ENCODE measurements around the gene SDF2L1.
"Not testable (repeated sequence)": the region's sequence is repeated elsewhere in the genome, so short reads cannot be mapped to it uniquely, and the experiment has no call there.

The SDF2L1 gene

DNA sequence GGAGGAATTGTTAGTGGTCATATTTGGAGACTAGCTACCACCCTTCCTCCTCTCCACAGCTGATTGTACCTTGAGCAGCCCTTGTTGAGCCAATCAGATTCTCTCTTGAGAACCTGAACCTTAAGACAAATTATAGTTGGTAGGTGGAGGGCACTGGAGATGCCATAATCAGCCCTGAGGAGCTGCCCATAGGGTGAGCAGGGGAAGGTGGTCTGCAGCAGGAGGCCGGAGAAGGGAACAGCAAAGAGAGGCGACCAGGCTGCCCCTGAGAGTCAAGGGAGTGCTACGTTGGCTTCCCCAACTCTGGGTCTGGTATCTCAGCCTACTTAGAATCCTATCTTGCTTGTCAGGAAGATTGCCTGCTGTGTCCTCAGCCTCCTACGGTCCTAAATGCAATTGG lies 2.7 kb upstream of the SDF2L1 start:
- no peak for ATAC-seq (ENCODE audit: low read depth)
- Mint-ChIP-seq H3K4me3 (no peak overlapping the region), H3K36me3 (peaks cover 4% of the 10 kb centered on the region), H3K27ac (no peak overlapping the region), H3K27me3 (no peaks in the 10 kb centered on the region), H3K9me3 (no peaks in the 10 kb centered on the region), H3K4me1 (peaks cover 10% of the 10 kb centered on the region)
- no peak for DNase-seq (ENCODE audit: low spot score in 2 of 2)

DNA sequence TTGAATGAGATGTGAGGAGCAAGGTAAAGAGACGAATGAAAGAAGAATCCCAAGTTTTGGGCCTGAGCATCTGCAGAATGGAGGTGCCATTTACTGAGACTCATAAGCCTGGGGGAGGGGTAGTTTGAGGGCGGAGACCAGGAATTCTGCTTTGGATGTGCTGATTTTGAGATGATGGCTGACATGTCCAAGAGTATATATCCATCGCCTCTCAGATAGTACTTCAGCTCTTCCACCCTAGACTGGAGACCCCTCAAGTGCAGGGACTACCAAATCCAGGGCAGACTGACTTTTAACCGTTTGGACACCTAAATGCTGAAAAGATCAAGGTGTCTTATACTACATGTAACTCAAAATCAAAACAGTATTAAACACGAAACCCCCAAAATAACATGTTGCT lies 1.3 kb upstream of the SDF2L1 start:
- no peak for DNase-seq (ENCODE audit: low spot score in 2 of 2)

DNA sequence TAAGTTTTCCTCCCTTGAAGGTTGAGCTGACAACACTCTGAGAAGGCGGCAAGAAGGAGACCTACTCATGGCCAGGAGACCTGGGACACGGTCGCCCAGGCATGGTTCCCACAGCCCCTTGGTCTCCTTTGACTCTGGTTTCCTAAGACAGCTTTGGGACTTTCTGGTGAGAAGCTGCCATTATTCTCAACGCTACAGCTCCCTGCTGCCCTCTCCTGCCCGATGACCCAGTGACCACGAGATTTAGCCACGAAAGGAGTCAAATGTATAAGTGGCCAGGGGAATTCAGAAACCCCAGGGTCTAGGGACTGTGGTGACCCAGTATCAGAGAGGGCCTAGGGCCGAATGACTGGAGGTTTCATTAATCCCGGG lies 699 bp upstream of the SDF2L1 start:
- no peak overlapping the region for H3K27ac Mint-ChIP-seq
- H3K27me3 Mint-ChIP-seq, result no peaks in the 10 kb centered on the region
- ATAC-seq (ENCODE audit: low read depth) (no peak), DNase-seq (ENCODE audit: low spot score in 2 of 2) (no peak)
- H3K4me1 Mint-ChIP-seq, result peaks cover 11% of the 10 kb centered on the region
- peak overlapping the region; percentile 78 for H3K4me3 Mint-ChIP-seq
- H3K36me3 Mint-ChIP-seq, result peaks cover 4% of the 10 kb centered on the region
- no peaks in the 10 kb centered on the region for H3K9me3 Mint-ChIP-seq

More for the DNA sequence above, 1.3 kb upstream of the SDF2L1 start:
- Mint-ChIP-seq H3K36me3 (peaks cover 4% of the 10 kb centered on the region), H3K27ac (no peak overlapping the region), H3K4me3 (no peak overlapping the region), H3K27me3 (no peaks in the 10 kb centered on the region), H3K9me3 (no peaks in the 10 kb centered on the region), H3K4me1 (peaks cover 10% of the 10 kb centered on the region)
- ATAC-seq (ENCODE audit: low read depth), result no peak

DNA sequence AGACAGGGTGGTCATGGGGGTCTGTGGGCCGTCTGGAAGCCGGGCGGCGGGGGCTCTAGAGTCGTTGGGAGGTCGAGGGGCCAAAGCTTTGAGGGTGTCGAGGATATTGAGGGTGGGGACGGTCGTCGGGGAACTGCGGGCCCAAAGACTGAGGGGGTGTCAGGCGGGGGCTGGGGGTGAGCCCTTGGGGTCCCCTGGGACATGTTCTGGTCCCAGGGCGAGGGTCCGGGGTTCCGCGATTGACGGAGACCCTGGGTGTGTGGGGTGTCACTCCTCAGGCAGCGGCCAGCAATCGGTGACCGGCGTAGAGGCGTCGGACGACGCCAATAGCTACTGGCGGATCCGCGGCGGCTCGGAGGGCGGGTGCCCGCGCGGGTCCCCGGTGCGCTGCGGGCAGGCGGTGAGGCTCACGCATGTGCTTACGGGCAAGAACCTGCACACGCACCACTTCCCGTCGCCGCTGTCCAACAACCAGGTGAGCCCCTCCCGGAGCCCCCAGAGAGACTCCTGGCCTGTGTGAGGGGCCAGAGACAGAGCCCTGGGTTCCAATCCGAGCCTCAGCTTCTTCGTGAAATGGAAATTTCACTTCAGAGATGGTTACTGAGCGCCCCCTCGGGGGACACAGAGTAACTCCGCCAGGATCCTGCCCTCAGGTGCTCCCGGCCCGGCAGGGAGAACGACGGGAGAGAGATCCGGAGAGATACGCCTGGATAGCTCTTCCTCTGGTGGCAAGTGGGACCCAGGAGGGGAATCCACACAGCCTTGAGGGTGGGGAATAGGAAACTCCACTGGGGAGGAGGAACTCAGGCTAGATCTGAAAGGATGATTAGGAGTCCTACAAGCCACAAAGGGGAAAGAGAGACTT lies 714 bp downstream of the SDF2L1 start:
- Mint-ChIP-seq H3K9me3 (no peaks in the 10 kb centered on the region), H3K27me3 (no peaks in the 10 kb centered on the region), H3K4me3 (peak overlapping the region; percentile 78), H3K27ac (peak overlapping the region; percentile 22), H3K36me3 (peaks cover 6% of the 10 kb centered on the region), H3K4me1 (peaks cover 16% of the 10 kb centered on the region)
- peak; percentile 52 to 62 for DNase-seq (ENCODE audit: low spot score in 2 of 2)
- peak; percentile 7 for ATAC-seq (ENCODE audit: low read depth)

DNA sequence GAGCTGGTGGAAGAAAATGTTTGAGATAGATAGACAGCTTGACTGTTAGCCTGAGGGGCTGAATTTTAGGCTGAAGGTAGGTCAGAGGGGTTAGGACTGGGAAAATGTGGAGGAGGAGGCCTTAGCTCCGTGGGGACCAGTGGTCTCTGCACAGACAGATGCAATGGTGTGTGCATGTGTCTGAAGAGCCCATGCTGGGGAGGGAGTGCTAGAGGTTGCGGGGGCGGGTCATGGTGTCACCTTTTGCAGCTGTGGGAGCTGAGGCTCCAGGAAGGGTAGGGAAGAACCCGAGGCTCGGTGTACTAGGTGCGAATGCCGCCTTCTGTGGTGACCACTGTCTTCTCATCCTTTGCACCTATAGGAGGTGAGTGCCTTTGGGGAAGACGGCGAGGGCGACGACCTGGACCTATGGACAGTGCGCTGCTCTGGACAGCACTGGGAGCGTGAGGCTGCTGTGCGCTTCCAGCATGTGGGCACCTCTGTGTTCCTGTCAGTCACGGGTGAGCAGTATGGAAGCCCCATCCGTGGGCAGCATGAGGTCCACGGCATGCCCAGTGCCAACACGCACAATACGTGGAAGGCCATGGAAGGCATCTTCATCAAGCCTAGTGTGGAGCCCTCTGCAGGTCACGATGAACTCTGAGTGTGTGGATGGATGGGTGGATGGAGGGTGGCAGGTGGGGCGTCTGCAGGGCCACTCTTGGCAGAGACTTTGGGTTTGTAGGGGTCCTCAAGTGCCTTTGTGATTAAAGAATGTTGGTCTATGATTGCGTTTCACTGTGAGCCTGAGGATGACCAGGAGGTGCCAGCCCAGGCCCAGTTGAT lies 1.6 kb downstream of the SDF2L1 start:
- Mint-ChIP-seq H3K27ac (no peak overlapping the region), H3K9me3 (no peaks in the 10 kb centered on the region), H3K27me3 (no peaks in the 10 kb centered on the region), H3K36me3 (peaks cover 6% of the 10 kb centered on the region), H3K4me3 (no peak overlapping the region), H3K4me1 (peaks cover 16% of the 10 kb centered on the region)
- ATAC-seq (ENCODE audit: low read depth) (no peak), DNase-seq (ENCODE audit: low spot score in 2 of 2) (no peak)

DNA sequence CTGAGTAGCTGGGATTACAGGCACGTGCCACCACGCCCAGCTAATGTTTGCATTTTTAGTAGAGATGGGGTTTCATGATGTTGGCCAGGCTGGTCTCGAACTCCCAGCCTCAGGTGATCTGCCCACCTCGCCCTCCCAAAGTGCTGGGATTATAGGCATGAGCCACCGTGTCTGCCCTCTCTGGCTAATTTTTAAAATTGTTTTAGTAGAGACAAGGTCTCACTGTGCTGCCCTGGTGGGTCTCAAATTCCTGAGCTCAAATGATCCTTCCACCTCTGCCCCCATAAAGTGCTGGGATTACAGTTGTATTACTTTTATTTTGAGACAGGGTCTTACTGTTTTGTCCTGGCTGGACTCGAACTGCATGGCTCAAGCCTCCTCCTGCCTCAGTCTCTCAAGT lies 3.4 kb downstream of the SDF2L1 start:
- not testable (repeated sequence) for H3K27me3 Mint-ChIP-seq; H3K4me3 Mint-ChIP-seq; ATAC-seq (ENCODE audit: low read depth); H3K36me3 Mint-ChIP-seq; DNase-seq (ENCODE audit: low spot score in 2 of 2); H3K9me3 Mint-ChIP-seq; H3K27ac Mint-ChIP-seq
- H3K4me1 Mint-ChIP-seq, result peaks cover 18% of the 10 kb centered on the region

DNA sequence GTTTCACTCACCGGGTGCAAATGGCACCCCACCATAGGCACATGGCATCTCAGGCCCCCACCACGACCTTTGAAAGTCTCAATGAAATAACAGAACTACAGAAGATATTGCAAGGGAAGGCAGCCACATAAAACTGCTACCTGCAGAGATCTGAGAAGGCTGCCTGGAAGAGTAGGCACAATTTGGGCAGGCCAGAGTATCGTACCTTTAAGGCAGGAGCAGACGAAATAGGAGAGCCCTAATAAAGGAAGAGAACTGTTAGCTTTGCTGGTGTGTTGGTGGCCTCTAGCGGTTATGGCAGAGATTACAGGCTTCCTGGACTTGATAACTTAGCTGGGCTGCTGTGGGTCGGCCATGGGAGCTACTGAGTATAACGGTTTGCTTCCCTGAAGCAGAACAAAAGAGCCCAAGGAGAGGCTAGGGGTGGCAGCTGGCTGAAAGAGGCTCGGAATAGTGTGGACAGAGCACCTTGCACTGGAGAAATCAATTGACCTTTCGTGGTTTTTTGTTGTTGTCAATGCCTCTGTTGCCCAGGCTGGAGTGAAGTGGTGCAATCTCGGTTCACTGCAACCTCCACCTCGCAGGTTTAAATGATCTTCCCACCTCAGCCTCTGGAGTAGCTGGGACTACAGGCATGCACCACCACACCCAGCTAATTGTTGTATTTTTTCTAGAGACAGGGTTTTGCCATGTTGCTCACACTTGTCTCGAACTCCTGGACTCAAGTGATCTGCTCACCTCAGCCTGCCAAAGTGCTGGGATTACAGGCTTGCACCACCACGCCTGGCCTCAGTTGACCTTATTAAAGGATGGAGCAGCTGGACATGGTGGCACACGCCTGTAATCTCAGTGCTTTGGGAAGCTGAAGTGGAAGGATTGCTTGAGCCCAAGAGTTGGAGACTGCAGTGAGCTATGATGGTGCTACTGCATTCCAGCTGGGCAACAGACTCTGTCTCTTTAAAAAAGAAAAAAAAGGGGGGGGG lies 4.8 kb downstream of the SDF2L1 start:
- no peaks in the 10 kb centered on the region for H3K27me3 Mint-ChIP-seq
- H3K36me3 Mint-ChIP-seq, result peaks cover 6% of the 10 kb centered on the region
- ATAC-seq (ENCODE audit: low read depth), result peak; percentile 23
- H3K4me3 Mint-ChIP-seq, result no peak overlapping the region
- no peaks in the 10 kb centered on the region for H3K9me3 Mint-ChIP-seq
- no peak overlapping the region for H3K27ac Mint-ChIP-seq
- peaks cover 21% of the 10 kb centered on the region for H3K4me1 Mint-ChIP-seq
- DNase-seq (ENCODE audit: low spot score in 2 of 2), result peak; percentile 71 to 80

DNA sequence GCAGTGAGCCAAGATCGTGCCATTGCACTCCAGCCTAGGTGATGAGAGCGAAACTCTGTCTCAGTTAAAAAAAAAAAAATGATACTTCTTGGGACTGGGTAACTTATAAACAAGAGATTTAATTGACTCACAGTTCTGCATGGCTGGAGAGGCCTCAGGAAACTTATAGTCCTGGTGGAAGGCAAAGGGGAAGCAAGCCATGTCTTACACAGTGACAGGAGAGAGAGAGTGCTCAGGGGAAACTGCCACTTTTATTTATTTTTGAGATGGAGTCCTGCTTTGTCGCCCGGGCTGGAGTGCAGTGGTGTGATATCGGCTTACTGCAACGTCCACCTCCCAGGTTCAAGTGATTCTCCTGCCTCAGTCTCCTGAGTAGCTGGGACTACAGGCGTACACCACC lies 8.2 kb downstream of the SDF2L1 start:
- H3K4me1 Mint-ChIP-seq, result peaks cover 14% of the 10 kb centered on the region
- H3K27ac Mint-ChIP-seq, result no peak overlapping the region
- H3K4me3 Mint-ChIP-seq, result no peak overlapping the region
- ATAC-seq (ENCODE audit: low read depth), result no peak
- H3K36me3 Mint-ChIP-seq, result peaks cover 2% of the 10 kb centered on the region
- DNase-seq (ENCODE audit: low spot score in 2 of 2), result no peak
- no peaks in the 10 kb centered on the region for H3K9me3 Mint-ChIP-seq
- no peaks in the 10 kb centered on the region for H3K27me3 Mint-ChIP-seq

DNA sequence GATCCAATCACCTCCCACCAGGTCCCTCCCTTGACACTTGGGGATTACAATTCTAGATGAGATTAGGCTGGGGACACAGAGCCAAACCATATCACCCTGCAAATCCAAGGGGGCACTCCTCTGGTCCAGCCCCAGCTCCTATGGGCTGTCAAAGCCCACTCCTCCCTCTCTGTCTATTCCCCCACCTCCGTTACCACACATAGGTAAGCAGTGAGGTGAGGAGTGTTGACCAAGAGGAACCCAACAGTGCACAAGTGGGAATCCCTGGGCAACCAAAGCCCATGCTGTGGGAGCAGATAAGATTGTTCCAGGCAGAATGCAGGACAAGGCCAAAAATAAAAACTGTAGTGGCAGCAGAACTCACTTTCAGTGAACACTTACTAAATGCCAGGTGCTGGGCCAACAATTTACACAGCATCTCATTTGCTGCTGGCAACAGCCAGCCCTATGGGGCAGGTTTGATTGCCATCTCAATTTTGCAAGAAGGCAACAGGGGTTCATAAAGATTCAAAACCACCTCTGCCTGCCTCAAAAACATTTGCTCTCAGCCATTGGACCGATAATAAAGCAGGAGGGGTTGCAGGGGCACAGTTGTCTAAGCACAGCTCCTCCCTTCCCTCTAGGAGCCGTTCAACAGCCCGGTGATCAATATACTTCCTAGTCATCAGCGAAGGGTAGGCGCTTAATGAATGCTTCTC lies 8.9 kb downstream of the SDF2L1 start:
- H3K27me3 Mint-ChIP-seq, result no peaks in the 10 kb centered on the region
- DNase-seq (ENCODE audit: low spot score in 2 of 2) (no peak), ATAC-seq (ENCODE audit: low read depth) (no peak)
- H3K4me1 Mint-ChIP-seq, result peaks cover 14% of the 10 kb centered on the region
- H3K4me3 Mint-ChIP-seq, result peak overlapping the region; percentile 90
- no peaks in the 10 kb centered on the region for H3K9me3 Mint-ChIP-seq
- H3K36me3 Mint-ChIP-seq, result peaks cover 2% of the 10 kb centered on the region
- H3K27ac Mint-ChIP-seq, result no peak overlapping the region

DNA sequence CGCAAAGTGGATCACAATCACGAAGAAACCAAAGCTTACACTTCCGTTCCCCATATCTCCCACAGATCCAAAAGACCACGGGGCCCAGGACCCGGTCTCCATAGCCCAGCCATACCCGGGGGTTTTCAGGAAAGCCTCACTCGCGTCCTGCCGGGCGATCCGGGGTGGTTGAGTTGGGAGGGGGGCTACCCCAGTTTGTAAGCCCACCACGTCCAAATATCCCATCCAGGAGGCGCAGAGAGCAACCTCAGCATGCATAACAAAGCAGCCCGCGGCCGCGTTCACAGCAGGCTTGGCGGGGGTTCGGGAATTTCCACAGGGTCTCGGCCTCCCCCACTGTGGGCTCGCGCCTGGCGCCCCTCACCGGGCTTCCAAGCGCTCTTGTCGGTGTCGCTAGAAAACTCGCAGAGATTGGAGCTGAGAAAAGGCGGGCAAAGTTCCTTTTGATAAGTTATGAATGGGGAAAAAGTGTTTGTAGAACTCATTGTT lies 9.5 kb downstream of the SDF2L1 start:
- Mint-ChIP-seq H3K9me3 (no peaks in the 10 kb centered on the region), H3K4me1 (peaks cover 14% of the 10 kb centered on the region), H3K36me3 (peaks cover 2% of the 10 kb centered on the region), H3K4me3 (peak overlapping the region; percentile 90), H3K27me3 (no peaks in the 10 kb centered on the region), H3K27ac (peak overlapping the region; percentile 62)
- no peak for DNase-seq (ENCODE audit: low spot score in 2 of 2)
- peak; percentile 25 for ATAC-seq (ENCODE audit: low read depth)

DNA sequence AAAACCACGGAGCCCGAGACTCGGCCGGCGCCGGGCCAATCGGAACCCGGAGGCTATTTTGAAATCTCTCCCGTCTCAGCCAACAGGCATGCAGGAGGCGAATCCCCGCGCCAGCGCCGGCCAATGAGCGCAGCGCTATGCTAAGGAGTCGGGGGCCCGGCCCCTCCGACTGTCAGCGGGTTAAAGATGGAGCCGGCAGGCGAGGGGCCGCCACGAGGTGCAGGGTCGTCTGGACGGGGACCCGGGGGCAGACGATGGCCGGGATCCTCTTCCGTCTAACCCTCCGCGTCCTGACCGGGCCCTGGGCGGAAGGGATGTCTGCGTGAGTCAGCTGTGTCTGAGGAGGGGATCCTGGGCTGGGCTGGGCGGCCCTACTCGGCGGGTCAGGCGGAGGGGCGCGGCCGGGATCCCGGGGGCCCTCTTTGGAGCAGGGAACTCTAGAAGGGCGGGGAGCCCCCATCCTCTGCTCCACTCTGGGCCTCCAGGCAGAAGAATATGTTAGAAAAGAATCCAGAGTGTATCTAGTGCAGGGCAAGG lies 10.0 kb downstream of the SDF2L1 start:
- peak; percentile 69 to 72 for DNase-seq (ENCODE audit: low spot score in 2 of 2)

DNA sequence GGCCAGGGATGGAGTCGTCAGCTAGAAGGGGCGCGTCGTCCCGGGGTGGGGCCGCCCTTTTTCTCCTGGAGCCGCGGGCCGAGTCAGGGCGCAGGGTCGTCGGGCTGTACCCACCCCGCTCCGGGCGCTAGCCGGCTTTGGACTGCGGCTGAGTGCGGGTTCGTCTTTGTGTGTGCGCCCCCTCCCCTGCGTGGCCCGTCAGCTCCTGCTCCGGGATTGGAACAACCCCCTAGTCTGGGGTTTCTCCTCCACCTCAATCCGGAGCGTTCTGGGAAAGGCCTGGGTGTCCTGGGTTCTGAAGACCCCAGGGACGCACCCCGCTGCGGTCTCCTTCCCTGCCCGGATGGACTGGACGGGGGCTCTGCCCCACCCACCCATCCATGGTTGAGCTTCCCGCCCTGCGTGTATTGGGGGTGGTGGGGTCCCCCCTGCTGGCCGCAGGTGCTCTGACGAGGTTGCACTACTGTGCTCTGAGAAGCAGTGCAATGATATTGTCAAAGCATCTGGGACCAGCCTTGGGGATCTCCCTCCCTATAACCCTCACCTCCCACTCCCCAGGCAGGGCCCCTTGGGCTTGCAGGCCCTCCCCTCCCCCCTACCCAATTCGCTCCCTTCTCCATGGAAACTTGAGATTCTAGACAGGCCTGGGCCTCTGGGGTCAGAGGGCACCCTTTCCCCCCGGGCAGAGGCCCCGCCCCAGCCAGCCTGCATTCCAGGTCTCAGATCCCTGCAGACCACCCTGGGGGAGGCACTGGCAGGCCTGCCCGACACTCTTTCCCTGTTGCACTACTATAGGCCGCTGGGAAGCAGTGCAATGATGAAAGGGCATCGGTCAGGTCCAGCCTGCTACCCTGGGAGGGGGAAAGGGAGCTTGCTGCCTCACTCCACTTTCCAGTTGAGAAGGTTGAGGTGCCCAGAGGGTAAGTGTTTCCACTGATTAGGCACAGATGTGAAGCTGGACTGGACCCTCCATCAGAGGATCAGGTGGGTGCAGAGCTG lies 10.7 kb downstream of the SDF2L1 start:
- Mint-ChIP-seq H3K27me3 (no peaks in the 10 kb centered on the region), H3K36me3 (no peaks in the 10 kb centered on the region), H3K27ac (no peak overlapping the region), H3K4me3 (peak overlapping the region; percentile 90), H3K4me1 (peaks cover 18% of the 10 kb centered on the region), H3K9me3 (no peaks in the 10 kb centered on the region)
- ATAC-seq (ENCODE audit: low read depth) (no peak), DNase-seq (ENCODE audit: low spot score in 2 of 2) (no peak)

More for the DNA sequence above, 10.0 kb downstream of the SDF2L1 start:
- Mint-ChIP-seq H3K4me1 (peaks cover 15% of the 10 kb centered on the region), H3K27ac (peak overlapping the region; percentile 62), H3K9me3 (no peaks in the 10 kb centered on the region), H3K4me3 (peak overlapping the region; percentile 90), H3K36me3 (no peaks in the 10 kb centered on the region), H3K27me3 (no peaks in the 10 kb centered on the region)
- ATAC-seq (ENCODE audit: low read depth), result peak; percentile 97

All from memory B cell (primary cell).